ENCODE data around the gene TNFSF10. TPM values are rescaled to one million over a fixed set of nuclear protein-coding genes. Genes with fewer than 3 reads are reported as not detected.

The TNFSF10 gene
- total and polyA plus RNA-seq, 2 of the 8 experiments (the other 6 are each of a cell fraction or from before 2014, with no cell fraction given): 0.06 TPM; not detected in 1

- TF ChIP-seq RNF2 (IDR thresholded peaks at IDR 0.05; ENCODE audit: borderline replicate concordance, low read depth, low read length, missing control alignments, poor library complexity, severe bottlenecking) (no peak), SP1 (IDR thresholded peaks at IDR 0.05; ENCODE audit: low read depth, low read length) (no peak), CBX5 (IDR thresholded peaks at IDR 0.05; ENCODE audit: low read depth, low read length) (no peak)
These were observed 5.3 kb downstream of the TNFSF10 start (continued) for GRCh38 chr3:172517859-172518466.

Data from H1 (cell line).